Measurements from ENCODE around the gene TRAF7. TPM values are rescaled to one million over a fixed set of nuclear protein-coding genes. Genes with fewer than 3 reads are reported as not detected.

The TRAF7 gene
- total RNA-seq, 1 experiment from 2014 or later = 199 TPM

- H3K4me2 ChIP-seq = peak overlapping the region; percentile 83
- peaks cover 88% of the 10 kb centered on the region for H3K79me2 ChIP-seq (ENCODE audit: low read depth)
- ChIA-PET CTCF (interaction anchor here (0.6 to 1.2 kb wide), 5 partner anchors 15 to 227 kb away, joined by 3 to 8 read pairs (median 4); partner anchors contain the start of gene ECI1), POLR2A (ENCODE audit: unreplicated experiment) (interaction anchor here (0.6 to 1.8 kb wide), 15 partner anchors 7 to 1520 kb away, joined by 3 to 16 read pairs (median 7); partner anchors contain the start of genes KCTD5, NTHL1, PGP and PKD1)
- no peak overlapping the region for H2AFZ ChIP-seq
- peaks cover 75% of the 10 kb centered on the region for H4K20me1 ChIP-seq (ENCODE audit: insufficient read depth)
- peaks cover 30% of the 10 kb centered on the region for H3K4me1 ChIP-seq (replicated peaks; ENCODE audit: insufficient read depth)
- DNase-seq = no peak
- H3K9me2 ChIP-seq (ENCODE audit: insufficient read depth) = no peaks in the 10 kb centered on the region
- no peak overlapping the region for H3K27ac ChIP-seq
- H3K4me3 ChIP-seq = peak overlapping the region; percentile 73
- BruUV-seq (replicated peaks) = TSS peak; percentile 57
- no peak for TF ChIP-seq EZH2 (IDR thresholded peaks at IDR 0.05; ENCODE audit: low read depth)
- TF ChIP-seq, protein P1, sequence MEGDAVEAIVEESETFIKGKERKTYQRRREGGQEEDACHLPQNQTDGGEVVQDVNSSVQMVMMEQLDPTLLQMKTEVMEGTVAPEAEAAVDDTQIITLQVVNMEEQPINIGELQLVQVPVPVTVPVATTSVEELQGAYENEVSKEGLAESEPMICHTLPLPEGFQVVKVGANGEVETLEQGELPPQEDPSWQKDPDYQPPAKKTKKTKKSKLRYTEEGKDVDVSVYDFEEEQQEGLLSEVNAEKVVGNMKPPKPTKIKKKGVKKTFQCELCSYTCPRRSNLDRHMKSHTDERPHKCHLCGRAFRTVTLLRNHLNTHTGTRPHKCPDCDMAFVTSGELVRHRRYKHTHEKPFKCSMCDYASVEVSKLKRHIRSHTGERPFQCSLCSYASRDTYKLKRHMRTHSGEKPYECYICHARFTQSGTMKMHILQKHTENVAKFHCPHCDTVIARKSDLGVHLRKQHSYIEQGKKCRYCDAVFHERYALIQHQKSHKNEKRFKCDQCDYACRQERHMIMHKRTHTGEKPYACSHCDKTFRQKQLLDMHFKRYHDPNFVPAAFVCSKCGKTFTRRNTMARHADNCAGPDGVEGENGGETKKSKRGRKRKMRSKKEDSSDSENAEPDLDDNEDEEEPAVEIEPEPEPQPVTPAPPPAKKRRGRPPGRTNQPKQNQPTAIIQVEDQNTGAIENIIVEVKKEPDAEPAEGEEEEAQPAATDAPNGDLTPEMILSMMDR (conservative IDR thresholded peaks at IDR 0.05) = no peak
- intact Hi-C loops (cut with micrococcal nuclease; ENCODE audit: unreplicated experiment) = loop anchor here (1.0 kb wide), 3 partner anchors 7 to 95 kb away; partner anchors contain the start of genes ECI1 and PGP
- H3F3A ChIP-seq (ENCODE audit: insufficient read depth, low read depth) = peaks cover 37% of the 10 kb centered on the region
- H3K27me3 ChIP-seq (ENCODE audit: insufficient read depth, low read depth) = no peaks in the 10 kb centered on the region
- no peaks in the 10 kb centered on the region for H3K9me3 ChIP-seq (ENCODE audit: insufficient read depth, low read depth)
- H3K36me3 ChIP-seq (ENCODE audit: low read depth) = peaks cover 29% of the 10 kb centered on the region
Measured at GRCh38 chr16:2155977-2156848, 631 bp downstream of the TRAF7 start.

DNA sequence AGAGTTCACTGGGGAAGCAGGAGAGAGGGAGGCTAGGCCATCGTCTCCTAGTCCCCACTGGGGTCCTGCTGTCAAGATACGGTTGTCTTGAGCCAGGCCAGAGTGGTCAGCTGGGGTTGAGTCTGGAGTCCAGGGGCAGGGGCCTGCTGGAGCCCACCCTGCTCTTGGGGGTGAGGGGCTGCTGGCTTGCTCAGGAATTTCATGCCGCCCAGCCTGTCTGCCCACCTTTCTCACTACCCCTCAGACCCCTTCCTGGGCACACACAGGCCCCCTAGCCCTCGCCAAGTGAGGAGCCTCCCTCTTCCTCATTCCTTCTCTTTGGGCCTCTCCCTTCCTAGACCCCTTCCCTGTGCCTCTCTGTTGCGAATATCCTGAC lies 1.3 kb downstream of the TRAF7 start:
- BruUV-seq (replicated peaks) = no TSS peak
- H3K36me3 ChIP-seq (ENCODE audit: low read depth) = peaks cover 29% of the 10 kb centered on the region
- POLR2A ChIA-PET (ENCODE audit: unreplicated experiment) = no interaction called here
- H3K9me2 ChIP-seq (ENCODE audit: insufficient read depth) = no peaks in the 10 kb centered on the region
- H3K4me3 ChIP-seq = peak overlapping the region; percentile 73
- intact Hi-C loops (cut with micrococcal nuclease; ENCODE audit: unreplicated experiment) = no loop called here
- peak overlapping the region; percentile 83 for H3K4me2 ChIP-seq
- H3K9me3 ChIP-seq (ENCODE audit: insufficient read depth, low read depth) = no peaks in the 10 kb centered on the region
- no peak for DNase-seq
- peaks cover 37% of the 10 kb centered on the region for H3F3A ChIP-seq (ENCODE audit: insufficient read depth, low read depth)
- H2AFZ ChIP-seq = no peak overlapping the region
- CTCF ChIA-PET = no interaction called here
- no peak overlapping the region for H3K27ac ChIP-seq
- H3K79me2 ChIP-seq (ENCODE audit: low read depth) = peaks cover 88% of the 10 kb centered on the region
- peaks cover 75% of the 10 kb centered on the region for H4K20me1 ChIP-seq (ENCODE audit: insufficient read depth)
- no peaks in the 10 kb centered on the region for H3K27me3 ChIP-seq (ENCODE audit: insufficient read depth, low read depth)
- peaks cover 30% of the 10 kb centered on the region for H3K4me1 ChIP-seq (replicated peaks; ENCODE audit: insufficient read depth)
- no peak for TF ChIP-seq EZH2 (IDR thresholded peaks at IDR 0.05; ENCODE audit: low read depth)
- TF ChIP-seq, protein P1 (conservative IDR thresholded peaks at IDR 0.05) = no peak

DNA sequence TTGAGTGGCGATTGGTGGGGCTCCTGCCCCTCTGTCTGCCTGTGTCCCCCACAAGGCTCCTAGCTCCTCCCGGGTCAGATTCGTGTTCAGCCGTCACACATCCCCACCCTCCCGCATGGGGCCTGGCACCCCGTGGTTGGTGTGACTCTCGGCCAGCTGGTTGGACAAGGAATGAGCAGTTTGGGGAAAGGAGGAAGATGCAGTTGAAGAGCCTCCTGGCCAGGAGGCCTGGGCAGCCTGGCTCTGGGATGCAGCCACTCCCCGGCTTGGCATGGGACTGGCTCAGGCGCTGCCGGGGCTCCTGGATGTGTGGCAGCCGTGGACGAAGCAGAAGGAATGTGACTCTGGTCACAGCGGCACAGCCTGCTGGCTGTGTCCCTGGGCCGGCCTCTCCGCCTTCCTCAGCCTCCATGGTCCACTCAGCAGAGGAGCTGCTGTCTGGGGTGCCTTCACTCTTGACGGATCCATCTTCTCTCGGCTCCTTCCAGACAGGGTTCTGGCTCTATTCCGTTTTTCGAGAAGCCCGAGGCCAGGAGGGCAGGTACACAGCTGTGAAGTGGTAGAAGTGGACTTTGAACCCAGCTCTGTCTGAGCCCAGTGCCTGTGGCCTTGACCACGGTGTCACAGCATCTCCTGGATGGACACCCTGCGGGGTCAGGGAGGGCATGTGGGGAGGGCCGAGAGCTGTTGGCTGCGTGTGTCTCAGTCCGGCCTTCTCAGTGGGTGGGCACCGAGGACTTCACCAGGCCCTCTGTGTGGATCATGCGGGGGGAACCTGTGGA lies 2.1 kb downstream of the TRAF7 start:
- Histone ChIP-seq H3K9me3 (ENCODE audit: insufficient read depth, low read depth) (no peaks in the 10 kb centered on the region), H3K4me2 (peak overlapping the region; percentile 83), H2AFZ (no peak overlapping the region), H3K36me3 (ENCODE audit: low read depth) (peaks cover 23% of the 10 kb centered on the region), H3K4me1 (replicated peaks; ENCODE audit: insufficient read depth) (peaks cover 30% of the 10 kb centered on the region), H3K9me2 (ENCODE audit: insufficient read depth) (no peaks in the 10 kb centered on the region), H3K4me3 (peak overlapping the region; percentile 73; the same call in 1 of the 2 replicates), H4K20me1 (ENCODE audit: insufficient read depth) (peaks cover 75% of the 10 kb centered on the region), H3F3A (ENCODE audit: insufficient read depth, low read depth) (peaks cover 37% of the 10 kb centered on the region), H3K79me2 (ENCODE audit: low read depth) (peaks cover 88% of the 10 kb centered on the region), H3K27me3 (ENCODE audit: insufficient read depth, low read depth) (no peaks in the 10 kb centered on the region), H3K27ac (no peak overlapping the region)
- BruUV-seq (replicated peaks) = no TSS peak
- peak in 1 of 2 experiments; percentile 49 for DNase-seq
- TF ChIP-seq, protein P1 (conservative IDR thresholded peaks at IDR 0.05) = no peak
- no peak for TF ChIP-seq EZH2 (IDR thresholded peaks at IDR 0.05; ENCODE audit: low read depth)
- ChIA-PET POLR2A (ENCODE audit: unreplicated experiment) (no interaction called here), CTCF (no interaction called here)
- intact Hi-C loops (cut with micrococcal nuclease; ENCODE audit: unreplicated experiment) = no loop called here

Data from PC-9 (cell line).